HG02588 (cell line): Measurements from ENCODE around the gene RASA2.
"Not testable (repeated sequence)": the region's sequence is repeated elsewhere in the genome, so short reads cannot be mapped to it uniquely, and the experiment has no call there.

Source experiments
- ATAC-seq: cut with Tn5 transposase; IDR thresholded peaks from one replicate; pipeline ENCODE4 v1.9.1; 2021; ENCODE audit warnings: mild to moderate bottlenecking, moderate library complexity; ENCODE audit not compliant: unreplicated experiment

The RASA2 gene

GRCh38 chr3:141575879-141576743, 89.3 kb downstream of the RASA2 start:
- ATAC-seq = no peak

DNA sequence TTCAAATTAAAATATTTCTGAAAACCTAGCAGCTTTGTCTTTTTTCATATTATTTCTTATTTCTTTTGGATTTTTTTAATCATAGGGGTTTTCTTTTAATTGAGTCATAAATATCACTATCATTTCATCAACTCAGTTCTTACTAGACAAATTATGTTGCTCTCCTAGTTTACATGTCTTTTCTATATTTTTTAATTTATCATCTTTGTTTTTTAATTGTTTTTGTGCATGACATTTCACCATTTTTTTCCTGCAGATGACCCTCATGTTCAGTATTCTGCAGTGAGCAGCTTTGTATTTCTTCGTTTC, 89.9 kb downstream of the RASA2 start:
- ATAC-seq = no peak

GRCh38 chr3:141578202-141578973, 91.6 kb downstream of the RASA2 start:
- ATAC-seq = no peak

DNA sequence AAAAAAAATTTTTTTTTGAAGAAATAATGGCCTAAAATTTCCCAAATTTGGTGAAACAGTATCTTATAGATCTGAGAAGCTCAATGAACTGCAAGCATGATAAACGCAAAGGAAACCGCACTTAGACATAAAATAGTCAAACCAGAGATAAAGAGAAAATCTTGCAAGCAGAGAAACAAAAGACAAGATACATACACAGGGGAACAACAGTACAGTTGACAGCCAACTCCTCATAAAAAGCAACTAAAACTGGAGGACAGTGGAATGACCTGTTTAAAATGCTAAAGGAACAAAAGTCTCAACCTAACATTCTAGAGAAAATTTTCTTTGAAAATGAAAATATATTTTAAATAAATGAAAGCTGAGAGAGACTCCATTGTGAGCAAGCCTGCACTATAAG, 107.5 kb downstream of the RASA2 start:
- no peak for ATAC-seq

GRCh38 chr3:141597931-141598330, 111.1 kb downstream of the RASA2 start:
- ATAC-seq = no peak

GRCh38 chr3:141600331-141600730, 113.5 kb downstream of the RASA2 start:
- ATAC-seq = no peak

DNA sequence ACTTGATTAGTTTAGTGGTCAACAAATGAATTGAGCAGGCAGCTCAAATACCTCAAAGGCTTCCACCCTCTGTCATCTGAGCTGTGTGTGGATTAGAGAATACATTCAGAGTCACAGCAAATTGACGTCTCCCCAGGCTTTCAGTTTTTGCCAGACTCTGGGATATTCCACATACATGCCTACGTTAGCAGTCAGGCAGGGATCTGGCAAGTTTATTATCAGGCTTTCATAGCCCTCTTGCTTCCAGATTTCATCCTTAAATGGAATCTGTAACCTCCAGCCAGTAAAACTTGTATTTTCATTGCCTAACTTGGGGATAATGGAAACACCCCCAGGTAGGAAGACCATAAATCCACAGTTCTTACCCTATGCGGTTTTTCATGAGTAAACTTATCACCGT, 115.9 kb downstream of the RASA2 start:
- ATAC-seq = no peak

DNA sequence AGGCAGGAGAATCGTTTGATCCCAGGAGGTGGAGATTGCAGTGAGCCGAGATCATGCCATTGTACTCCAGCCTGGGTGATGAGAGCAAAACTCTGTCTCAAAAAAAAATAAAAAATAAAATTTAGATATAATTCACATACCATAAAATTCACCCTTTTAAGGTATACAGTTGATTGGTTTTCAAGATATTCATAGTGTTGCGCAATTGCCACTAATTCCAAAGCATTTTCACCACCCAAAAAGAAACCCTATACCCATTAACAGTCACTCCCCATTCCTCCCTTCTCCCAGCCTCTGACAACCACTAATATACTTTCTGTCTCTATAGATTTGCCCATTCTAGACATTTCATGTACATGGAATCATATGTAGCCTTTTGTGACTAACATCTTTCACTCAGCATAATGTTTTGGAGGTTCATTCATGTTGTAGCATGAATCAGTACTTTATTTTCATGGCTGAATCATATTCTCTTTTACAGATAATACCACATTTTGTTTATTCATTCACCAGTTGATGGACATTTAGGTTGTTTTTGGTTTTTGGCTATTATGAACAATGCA, 116.7 kb downstream of the RASA2 start:
- no peak for ATAC-seq

DNA sequence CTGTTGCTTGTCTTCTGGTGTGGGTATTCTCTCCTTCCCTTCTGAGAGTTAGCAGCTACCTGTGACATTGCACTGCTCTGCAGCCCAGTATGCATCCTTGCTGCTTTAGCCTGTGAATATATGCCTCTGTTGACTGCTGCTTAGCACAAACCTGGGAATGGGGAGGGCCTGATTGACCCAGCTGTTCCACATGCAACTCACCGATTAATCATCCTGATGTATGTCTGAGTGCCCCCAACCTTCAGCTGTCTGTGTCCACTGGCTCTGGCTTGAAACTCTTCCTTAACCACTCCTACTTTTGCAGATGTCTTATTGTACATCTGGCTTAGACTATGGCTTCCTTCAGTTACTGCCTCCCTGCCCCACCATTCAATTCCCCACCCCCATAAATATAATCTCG, 119.1 kb downstream of the RASA2 start:
- no peak for ATAC-seq

DNA sequence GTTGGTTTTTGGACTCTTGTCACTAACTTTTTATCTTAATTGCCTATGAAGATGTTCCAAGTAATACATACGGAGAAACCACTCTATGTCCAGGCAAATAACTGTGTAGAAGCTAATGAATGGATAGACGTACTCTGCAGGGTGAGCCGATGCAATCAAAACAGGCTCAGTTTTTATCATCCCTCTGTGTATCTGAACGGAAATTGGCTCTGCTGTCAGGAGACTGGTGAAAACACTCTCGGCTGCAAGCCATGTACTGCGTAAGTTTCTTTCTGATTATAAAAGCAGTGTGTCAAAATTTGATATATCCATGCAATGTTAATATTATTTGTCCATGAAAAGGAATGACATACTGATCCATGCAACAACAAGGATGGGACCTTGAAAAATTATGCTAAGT, 121.6 kb downstream of the RASA2 start:
- no peak for ATAC-seq

- no peak for ATAC-seq
Measured at GRCh38 chr3:141610939-141611338, 124.1 kb downstream of the RASA2 start.

DNA sequence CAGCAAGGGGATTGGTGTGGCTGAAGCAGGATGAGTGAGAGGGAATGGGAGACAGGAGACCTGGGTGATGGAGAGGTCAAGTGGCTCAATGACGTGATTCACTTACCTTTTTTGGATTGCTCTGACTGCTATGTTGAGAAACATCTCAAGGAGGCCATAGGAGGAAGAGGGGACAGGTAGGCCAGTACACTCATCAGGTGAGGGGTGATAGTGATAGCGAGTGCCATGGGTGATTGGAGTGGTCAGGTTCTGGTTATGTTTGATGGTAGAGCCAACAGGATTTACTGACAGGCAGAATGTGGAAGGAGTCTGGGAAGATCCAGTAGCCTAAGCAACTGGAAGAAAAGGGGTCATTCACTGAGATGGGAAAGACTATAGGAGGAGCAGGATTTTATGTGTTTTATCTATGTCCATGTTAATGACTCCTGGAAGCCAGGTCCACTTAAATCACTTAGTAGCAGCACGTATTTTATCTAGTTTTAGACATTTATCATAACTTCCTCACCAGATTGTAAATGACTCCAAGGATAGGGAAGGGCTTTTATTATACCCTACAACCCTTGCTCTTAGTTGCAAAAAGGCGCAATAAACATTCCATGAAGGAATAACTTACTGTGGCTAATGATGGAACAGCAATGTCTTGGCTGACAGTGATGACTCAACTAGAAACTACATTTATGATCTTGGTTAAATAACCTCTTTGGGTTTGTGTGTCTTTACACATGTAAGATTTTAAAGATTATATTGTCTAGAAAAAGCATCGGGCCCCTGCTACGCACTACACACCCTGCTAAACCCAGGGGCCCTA, 131.5 kb downstream of the RASA2 start:
- no peak for ATAC-seq

GRCh38 chr3:141618938-141619337, 132.1 kb downstream of the RASA2 start:
- no peak for ATAC-seq

- ATAC-seq = no peak
Measured at GRCh38 chr3:141619450-141619849, 132.6 kb downstream of the RASA2 start.

- no peak for ATAC-seq
Measured at GRCh38 chr3:141623691-141624090, 136.9 kb downstream of the RASA2 start.

DNA sequence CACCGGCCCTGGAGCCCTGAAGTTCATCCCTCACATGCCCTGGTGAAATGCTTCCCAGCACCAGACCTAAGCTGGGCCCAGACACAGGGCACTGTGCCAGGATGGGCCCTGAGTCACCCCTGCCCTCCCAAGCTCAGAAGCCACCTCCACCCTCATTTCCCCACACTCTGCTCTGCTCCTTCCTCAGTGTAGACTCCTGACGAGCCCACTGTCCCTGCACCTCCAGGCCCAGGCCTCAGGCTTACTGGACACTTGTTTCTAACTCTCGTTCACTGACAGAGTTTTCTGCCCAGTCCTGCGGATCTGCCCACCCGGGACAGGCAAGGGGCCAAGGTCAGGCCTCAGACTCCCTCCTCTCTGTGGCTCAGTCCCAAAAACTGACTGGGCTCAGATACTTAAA, 138.7 kb downstream of the RASA2 start:
- no peak for ATAC-seq

DNA sequence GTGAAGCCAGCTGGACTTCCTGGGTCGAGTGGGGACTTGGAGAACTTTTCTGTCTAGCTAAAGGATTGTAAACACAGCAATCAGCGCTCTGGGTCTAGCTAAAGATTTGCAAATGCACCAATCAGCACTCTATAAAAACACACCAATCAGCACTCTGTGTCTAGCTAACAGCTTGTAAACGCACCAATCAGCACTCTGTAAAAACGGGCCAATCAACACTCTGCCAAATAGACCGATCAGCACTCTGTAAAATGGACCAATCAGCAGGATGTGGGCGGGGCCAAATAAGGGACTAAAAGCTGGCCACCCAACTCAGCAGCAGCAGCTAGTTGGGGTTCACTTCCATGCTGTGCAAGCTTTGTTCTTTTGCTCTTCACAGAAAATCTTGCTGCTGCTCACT, 141.5 kb downstream of the RASA2 start:
- not testable (repeated sequence) for ATAC-seq

DNA sequence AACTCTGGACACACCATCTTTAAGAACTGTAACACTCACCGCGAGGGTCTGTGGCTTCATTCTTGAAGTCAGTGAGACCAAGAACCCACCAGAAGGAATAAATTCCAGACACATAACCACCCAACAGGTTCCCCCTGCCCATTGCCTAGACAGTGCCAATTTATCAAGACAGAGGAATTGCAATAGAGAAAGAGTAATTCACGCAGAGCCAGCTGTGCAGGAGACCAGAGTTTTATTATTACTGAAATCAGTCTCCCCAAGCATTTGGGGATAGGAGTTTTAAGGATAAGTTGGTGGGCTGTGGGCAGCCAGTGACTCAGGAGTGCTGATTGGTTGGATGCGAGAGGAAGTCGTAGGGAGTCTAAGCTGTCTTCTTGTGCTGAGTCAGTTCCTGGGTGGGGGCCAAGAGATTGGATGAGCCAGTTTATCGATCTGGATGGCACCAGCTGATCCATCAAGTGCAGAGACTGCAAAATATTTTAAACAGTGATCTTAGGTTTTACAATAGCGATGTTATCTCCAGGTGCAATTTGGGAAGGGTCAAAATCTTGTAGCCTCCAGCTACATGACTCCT, 142.1 kb downstream of the RASA2 start:
- ATAC-seq = not testable (repeated sequence)

DNA sequence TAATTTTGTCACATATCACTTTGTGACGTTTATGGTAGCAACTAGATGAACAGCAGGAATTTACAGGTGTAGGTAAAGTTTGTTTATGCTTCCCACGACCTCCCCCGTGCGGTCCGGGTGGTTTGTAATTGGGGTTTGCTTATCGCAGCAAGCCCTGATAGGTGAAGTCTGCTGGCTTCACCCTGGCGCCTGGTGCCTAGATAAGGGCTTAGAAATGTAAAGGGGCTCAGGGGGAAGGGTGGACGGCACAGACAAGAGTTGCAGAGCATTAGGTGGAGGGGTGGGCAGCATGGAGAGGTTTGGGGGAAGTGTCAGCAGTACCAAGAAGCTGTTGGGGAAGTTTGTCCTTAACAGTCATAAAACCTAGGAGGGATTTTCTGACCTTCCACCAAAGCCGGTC, 143.1 kb downstream of the RASA2 start:
- no peak for ATAC-seq

DNA sequence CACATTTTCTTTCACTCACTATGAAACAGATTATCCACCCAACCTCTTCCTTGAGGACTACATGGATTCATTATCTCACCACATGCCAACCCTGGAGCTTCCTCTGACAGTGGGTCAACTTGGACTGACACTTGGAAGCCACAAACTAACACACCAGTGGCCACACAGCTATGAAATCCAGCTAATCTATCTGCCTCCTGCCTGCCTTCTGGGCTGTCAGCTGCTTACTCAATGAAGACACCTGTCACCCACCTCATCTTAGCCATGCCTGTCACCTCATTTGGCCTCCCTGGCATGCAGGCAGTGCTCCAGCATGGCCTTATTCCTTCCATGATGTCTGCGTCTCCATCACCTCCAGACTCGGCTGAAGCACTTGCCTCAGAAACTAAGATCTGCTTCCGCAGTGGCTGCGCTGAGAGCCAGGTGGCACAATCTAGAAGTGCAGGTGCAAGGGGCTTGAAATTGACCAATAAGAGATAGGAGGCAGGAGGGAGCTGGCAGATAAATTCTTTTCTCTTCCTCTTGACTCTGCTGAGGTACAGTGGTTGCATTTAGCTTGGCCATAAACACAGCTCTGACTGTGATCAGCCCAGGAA, 146.1 kb downstream of the RASA2 start:
- ATAC-seq = no peak
